HEK293 (cell line): ENCODE data around the gene TMEM167A.

Source experiments
- ATF2 ChIP-seq: fragments of 450-650 bp; formaldehyde crosslinking; IDR thresholded peaks from 2 replicates; pipeline ENCODE4 v1.5.1; 2016; ENCODE audit warnings: missing biosample characterization, missing genetic modification characterization, low read depth
- TCF7L2 ChIP-seq: IDR thresholded peaks from 2 replicates; pipeline ENCODE4 v1.6.1; 2011; ENCODE audit warnings: low read depth, mild to moderate bottlenecking, inconsistent platforms, low read length, moderate library complexity, borderline replicate concordance
- ZBTB6 ChIP-seq: fragments of 450-650 bp; formaldehyde crosslinking; IDR thresholded peaks from 2 replicates; pipeline ENCODE4 v1.5.1; 2017; ENCODE audit warnings: missing biosample characterization, missing genetic modification characterization
- ZNF704 ChIP-seq: fragments of 450-650 bp; formaldehyde crosslinking; IDR thresholded peaks from 2 replicates; pipeline ENCODE4 v1.5.1; 2016; ENCODE audit warnings: missing biosample characterization, missing genetic modification characterization

- TF ChIP-seq TCF7L2 (no peak), ATF2 (tag by site-specific recombination) (no peak), ZBTB6 (tag by site-specific recombination) (no peak), ZNF704 (no peak)
Measured at GRCh38 chr5:83034036-83034435, 43.2 kb downstream of the TMEM167A start.
